SIG-M5 (cell line): ENCODE results near the gene ADAM21.
"Not testable (repeated sequence)": the region's sequence is repeated elsewhere in the genome, so short reads cannot be mapped to it uniquely, and the experiment has no call there.

Source experiments
- DNase-seq: peaks from one replicate; lab custom pipeline; 2025; lab: John Stamatoyannopoulos, UW

The ADAM21 gene

DNA sequence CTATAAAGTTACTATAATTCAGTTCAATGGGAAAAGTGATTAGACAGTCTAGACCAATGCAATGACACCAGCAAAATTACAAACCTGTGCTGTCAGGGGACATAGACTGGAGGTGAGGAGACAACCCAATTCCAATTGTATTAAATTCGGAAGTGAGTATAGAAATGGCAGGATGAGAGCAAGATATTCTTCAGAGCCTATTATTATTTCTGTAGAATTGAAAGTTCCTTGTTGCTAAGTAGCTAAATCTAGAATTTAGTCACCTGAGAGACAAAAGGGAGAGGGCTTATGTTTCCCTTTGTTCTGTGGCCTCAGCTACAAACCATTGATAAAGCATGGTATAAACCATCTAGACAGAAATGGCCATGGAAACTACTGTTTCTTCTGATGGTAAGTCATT lies at the start of gene ADAM21:
Gene ADAM21 (plus strand): TSS at position 301 of the 400 bp plus-strand sequence. CDS start 5,326 bp downstream, outside the sequence.
- no peak for DNase-seq

DNA sequence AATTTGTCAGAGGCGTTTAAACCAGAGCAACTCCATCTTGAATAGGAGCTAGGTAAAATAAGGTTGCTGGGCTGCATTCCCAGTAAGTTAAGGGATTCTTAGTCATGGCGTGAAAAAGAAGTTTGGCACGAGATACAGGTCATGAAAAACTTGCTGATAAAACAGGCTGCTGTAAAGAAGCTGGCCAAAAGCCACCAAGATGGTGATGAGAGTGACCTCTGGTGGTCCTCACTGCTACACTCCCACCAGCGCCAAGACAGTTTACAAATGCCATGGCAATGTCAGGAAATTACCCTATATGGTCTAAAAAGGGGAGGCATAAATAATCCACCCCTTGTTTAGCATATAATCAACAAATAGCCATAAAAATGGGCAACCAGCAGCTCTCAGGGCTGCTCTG lies 48.6 kb upstream of the ADAM21 start:
- not testable (repeated sequence) for DNase-seq

- DNase-seq = not testable (repeated sequence)
Measured at GRCh38 chr14:70406216-70406615, 45.8 kb upstream of the ADAM21 start.

GRCh38 chr14:70407621-70408020 lies 44.4 kb upstream of the ADAM21 start:
- DNase-seq = no peak

DNA sequence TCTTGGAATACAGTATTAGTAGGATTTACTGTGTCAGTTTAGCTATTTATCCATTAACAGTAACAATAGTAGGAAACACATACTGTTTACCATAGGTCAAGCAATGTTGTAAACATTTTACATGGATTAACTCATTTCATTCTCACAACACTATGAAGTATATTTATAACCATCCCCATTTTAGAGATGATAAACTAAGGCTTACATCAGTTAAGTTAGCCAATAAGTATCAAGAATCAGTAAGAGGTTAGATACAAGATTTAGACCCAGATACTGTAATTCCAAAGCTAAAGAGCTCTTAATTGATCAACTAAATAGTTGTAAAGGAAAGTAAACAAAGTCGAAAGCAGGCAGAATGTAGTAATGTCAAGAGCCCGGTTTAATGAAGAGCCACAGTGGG lies 36.2 kb upstream of the ADAM21 start:
- DNase-seq = no peak

GRCh38 chr14:70416338-70416724 lies 35.6 kb upstream of the ADAM21 start:
- DNase-seq = no peak

- DNase-seq = no peak
Measured at GRCh38 chr14:70416725-70417349, 35.1 kb upstream of the ADAM21 start, which contains the start of gene SYNJ2BP. TSS of gene SYNJ2BP (minus strand) at chr14:70417090. CDS start at chr14:70416963, 127 bp downstream.

- not testable (repeated sequence) for DNase-seq
Measured at GRCh38 chr14:70419270-70419931, 32.6 kb upstream of the ADAM21 start.

DNA sequence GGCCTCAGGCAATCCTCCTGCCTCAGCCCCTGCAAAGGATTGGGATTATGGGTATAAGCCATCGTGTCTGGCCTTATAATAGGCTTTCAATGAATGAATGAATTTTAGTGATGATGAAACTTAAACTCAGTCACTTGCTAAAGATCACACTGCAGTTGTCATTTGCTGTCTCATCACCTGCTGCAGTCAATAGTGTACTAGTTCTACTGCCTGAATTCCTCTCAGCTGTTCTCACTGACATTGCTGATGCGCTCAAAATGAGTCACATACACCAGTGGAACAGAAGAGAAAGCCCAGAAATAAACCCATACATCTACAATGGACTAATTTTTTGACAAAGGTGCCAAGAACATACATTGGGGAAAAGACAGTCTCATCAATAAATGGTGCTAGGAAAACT lies 29.4 kb upstream of the ADAM21 start:
- DNase-seq = no peak

DNA sequence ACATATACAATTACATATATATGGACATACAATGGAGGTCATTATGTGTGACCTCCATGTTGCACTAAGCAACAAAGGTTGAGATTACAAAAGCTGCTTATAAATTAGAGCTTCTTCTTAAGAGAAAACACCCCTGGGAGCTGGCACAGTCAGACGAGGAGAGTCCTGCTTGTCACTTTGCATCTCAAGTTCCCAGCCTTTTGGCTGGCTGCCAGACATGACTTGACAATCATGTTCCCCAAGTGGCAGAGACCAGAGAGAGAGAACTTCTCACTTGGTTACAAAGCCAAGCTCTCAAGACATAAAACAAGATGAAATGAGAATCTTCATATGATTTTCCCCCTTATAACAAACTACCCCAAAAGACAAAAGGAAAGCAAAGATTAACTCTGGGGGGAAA lies 26.6 kb upstream of the ADAM21 start:
- DNase-seq = no peak

DNA sequence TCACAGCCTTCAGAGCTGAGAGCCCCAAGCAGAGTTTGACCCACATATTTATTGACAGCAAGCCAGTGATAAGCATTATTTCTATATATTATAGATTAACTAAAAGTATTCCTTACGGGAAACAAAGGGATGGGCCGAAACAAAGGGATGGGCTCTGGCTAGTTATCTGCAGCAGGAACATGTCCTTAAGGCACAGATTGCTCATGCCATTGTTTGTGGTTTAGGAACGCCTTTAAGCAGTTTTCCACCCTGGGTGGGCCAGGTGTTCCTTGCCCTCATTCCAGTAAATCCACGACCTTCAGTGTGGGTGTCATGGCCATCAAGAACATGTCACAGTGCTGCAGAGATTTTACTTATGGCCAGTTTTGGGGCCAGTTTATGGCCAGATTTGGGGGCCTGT lies 25.4 kb upstream of the ADAM21 start:
- DNase-seq = not testable (repeated sequence)

DNA sequence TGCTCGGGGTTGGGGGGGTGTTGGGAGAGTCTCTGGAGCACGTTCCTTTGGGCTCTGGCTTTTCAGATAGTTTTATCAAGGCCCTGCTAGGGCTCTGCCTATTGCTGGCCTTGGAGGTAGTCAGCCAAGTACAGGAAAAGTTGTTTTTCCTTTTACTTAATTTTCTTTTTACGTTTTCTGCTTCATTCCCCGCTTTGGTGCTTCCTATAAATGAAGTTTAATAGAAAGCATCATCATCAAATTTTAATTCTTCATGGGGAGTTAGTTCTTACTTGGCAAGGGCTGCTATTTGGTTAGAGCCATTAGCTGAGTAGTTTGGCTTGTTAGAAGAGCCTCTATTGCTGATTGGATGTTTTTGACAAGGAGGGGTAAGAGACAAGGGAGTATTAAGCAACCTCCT lies 15.1 kb upstream of the ADAM21 start:
- no peak for DNase-seq

DNA sequence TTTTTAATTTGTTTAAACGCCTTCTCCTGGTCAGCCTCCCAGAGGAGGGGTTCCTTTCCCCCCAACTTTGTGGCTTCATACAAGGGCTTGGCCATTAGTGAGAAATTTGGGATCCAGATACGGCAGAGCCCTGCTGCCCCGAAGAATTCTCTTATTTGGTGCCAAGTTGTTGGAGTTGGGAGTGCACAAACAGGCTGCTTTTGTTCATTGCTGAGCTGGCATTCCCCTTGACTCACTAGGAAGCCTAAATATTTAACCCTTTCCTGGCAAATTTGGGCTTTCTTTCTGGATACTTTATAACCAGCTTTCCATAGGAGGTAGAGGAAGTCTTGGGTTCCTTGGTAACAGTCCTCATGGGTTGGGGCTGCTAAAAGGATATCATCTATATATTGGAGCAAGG lies 10.3 kb upstream of the ADAM21 start:
- no peak for DNase-seq

DNA sequence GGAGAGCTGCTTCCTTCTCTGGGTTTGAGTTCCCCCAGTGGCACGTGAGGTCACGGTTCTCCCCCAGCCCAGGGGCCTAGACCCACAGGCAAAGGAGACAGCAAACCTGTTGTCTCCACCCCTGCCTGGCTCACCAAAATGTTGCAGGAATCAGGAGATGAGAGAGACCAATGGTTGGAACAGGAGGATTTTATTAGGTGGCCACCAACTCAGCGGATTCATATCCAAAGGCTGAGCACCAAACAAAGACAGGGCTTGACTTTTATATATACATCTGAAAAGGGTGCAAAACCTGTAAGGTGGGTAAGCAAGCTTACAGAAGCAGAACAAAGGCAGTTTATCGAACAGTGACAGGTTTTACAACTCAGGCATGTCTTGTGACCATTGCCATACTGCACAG lies 9.2 kb upstream of the ADAM21 start:
- DNase-seq = no peak

DNA sequence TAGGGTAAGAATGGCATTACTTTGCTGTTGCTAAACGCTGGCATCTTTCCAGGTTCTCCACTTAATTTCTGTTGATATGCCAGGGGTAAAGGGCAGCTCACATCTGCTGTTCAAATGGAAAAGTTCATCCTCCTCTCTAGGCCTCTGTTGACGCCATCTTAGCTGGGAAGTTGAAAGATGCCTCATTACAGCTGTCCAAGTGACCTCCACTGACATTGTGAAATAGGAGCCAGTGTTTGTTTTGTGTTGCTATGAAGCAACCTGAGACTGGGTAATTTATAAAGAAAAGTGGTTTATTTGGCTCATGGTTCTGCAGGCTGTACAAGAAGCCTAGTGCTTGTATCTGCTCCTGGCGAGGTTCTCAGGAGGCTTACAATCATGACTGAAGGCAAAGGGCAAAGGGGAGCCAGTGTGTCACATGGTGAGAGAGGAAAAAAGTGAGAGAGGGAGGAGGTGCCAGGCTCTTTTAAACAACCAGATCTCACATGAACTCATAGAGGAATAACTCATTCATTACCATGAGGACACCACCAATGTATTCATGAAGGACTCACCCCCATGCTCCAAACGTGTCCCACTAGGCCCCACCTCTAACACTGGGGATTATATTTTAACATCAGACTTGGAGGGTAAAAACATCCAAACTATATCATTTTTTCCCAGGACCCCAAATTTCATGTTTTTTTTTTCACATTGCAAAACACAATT lies 3.2 kb upstream of the ADAM21 start:
- DNase-seq = no peak

- DNase-seq = no peak
Measured at GRCh38 chr14:70454731-70455130, 2.8 kb downstream of the ADAM21 start.

DNA sequence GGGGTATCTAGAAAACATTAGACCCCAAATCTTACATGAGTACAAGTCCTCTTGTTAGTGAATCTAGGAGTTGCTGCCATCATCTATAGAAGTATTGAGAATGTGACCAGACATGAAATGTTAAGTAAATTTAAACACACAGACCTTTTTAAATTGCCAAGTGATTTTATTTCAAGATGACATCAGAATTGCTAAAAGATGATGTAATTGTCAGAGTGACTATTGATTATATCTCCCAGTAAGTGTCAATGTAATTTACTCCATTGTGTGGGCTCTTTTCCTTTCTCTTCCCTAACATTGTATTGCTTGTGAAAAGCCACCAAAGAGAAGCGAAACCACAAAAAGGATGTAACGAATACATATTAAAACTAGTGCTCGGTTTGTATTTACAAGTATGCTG lies 16.8 kb downstream of the ADAM21 start:
- DNase-seq = no peak

- DNase-seq = not testable (repeated sequence)
Measured at GRCh38 chr14:70470863-70471563, 19.0 kb downstream of the ADAM21 start.

- DNase-seq = no peak
Measured at GRCh38 chr14:70472253-70473159, 20.5 kb downstream of the ADAM21 start.

- no peak for DNase-seq
Measured at GRCh38 chr14:70473825-70474224, 21.9 kb downstream of the ADAM21 start.

DNA sequence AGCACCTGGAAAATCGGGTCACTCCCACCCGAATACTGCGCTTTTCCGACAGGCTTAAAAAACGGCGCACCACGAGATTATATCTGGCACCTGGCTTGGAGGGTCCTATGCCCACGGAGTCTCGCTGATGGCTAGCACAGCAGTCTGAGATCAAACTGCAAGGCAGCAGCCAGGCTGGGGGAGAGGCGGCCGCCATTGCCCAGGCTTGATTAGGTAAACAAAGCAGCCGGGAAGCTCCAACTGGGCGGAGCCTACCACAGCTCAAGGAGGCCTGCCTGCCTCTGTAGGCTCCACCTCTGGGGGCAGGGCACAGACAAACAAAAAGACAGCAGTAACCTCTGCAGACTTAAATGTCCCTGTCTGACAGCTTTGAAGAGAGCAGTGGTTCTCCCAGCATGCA lies 23.5 kb downstream of the ADAM21 start:
- DNase-seq = not testable (repeated sequence)
